Type B pancreatic cell (in vitro differentiated cells): Measurements from ENCODE around the gene CIITA. TPM values are rescaled to one million over a fixed set of nuclear protein-coding genes. Genes with fewer than 3 reads are reported as not detected.
"Not testable (repeated sequence)": the region's sequence is repeated elsewhere in the genome, so short reads cannot be mapped to it uniquely, and the experiment has no call there.

Experiments
- DNase-seq: peaks from one replicate; pipeline ENCODE4 v3.0.0; 2021; ENCODE audit warnings: mixed read lengths; ENCODE audit not compliant: unreplicated experiment; ENCODE audit errors: extremely low spot score
- H3K27ac Mint-ChIP-seq: 2 replicates; pipeline ENCODE4 v1.8.0; 2021; ENCODE audit warnings: mild to moderate bottlenecking, mixed read lengths
- H3K27me3 Mint-ChIP-seq: 2 replicates; pipeline ENCODE4 v1.8.0; 2021; ENCODE audit warnings: mixed read lengths
- H3K36me3 Mint-ChIP-seq: 2 replicates; pipeline ENCODE4 v1.8.0; 2021; ENCODE audit warnings: mixed read lengths
- H3K4me1 Mint-ChIP-seq: one replicate; pipeline ENCODE4 v1.8.0; 2021; ENCODE audit warnings: mixed read lengths; ENCODE audit not compliant: unreplicated experiment
- H3K4me3 Mint-ChIP-seq: 2 replicates; pipeline ENCODE4 v1.8.0; 2021; ENCODE audit warnings: mild to moderate bottlenecking, mixed read lengths
- H3K9me3 Mint-ChIP-seq: 2 replicates; pipeline ENCODE4 v1.8.0; 2021; ENCODE audit warnings: mixed read lengths
- total RNA-seq: library from RNA; stranded (reverse); gene quantifications from 2 replicates; pipeline ENCODE4 v1.2.1, GENCODE V29; 2021; ENCODE audit warnings: low replicate concordance
- TF ChIP-seq, protein P1 (sequence below): fragments of 200-600 bp; sonication (generic); conservative IDR thresholded peaks from 2 replicates; pipeline ENCODE4 v1.5.0; 2021; ENCODE audit warnings: antibody characterized with exemption, mild to moderate bottlenecking

Gene CIITA
- total RNA-seq, 1 donor from 2014 or later = not detected

- Mint-ChIP-seq H3K4me3 (no peak overlapping the region), H3K4me1 (peaks cover 5% of the 10 kb centered on the region), H3K27me3 (no peaks in the 10 kb centered on the region), H3K36me3 (peaks cover 9% of the 10 kb centered on the region), H3K9me3 (no peaks in the 10 kb centered on the region), H3K27ac (no peak overlapping the region)
- DNase-seq = no peak
- TF ChIP-seq, protein P1, sequence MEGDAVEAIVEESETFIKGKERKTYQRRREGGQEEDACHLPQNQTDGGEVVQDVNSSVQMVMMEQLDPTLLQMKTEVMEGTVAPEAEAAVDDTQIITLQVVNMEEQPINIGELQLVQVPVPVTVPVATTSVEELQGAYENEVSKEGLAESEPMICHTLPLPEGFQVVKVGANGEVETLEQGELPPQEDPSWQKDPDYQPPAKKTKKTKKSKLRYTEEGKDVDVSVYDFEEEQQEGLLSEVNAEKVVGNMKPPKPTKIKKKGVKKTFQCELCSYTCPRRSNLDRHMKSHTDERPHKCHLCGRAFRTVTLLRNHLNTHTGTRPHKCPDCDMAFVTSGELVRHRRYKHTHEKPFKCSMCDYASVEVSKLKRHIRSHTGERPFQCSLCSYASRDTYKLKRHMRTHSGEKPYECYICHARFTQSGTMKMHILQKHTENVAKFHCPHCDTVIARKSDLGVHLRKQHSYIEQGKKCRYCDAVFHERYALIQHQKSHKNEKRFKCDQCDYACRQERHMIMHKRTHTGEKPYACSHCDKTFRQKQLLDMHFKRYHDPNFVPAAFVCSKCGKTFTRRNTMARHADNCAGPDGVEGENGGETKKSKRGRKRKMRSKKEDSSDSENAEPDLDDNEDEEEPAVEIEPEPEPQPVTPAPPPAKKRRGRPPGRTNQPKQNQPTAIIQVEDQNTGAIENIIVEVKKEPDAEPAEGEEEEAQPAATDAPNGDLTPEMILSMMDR = no peak
These were observed 46.2 kb downstream of the CIITA start for GRCh38 chr16:10923146-10923649.

GRCh38 chr16:10923650-10924214 is 46.7 kb downstream of the CIITA start:
- peaks cover 9% of the 10 kb centered on the region for H3K36me3 Mint-ChIP-seq
- H3K27ac Mint-ChIP-seq = no peak overlapping the region
- no peaks in the 10 kb centered on the region for H3K9me3 Mint-ChIP-seq
- DNase-seq = no peak
- no peak overlapping the region for H3K4me3 Mint-ChIP-seq
- TF ChIP-seq, protein P1 = no peak
- no peaks in the 10 kb centered on the region for H3K27me3 Mint-ChIP-seq
- H3K4me1 Mint-ChIP-seq = peaks cover 2% of the 10 kb centered on the region

DNA sequence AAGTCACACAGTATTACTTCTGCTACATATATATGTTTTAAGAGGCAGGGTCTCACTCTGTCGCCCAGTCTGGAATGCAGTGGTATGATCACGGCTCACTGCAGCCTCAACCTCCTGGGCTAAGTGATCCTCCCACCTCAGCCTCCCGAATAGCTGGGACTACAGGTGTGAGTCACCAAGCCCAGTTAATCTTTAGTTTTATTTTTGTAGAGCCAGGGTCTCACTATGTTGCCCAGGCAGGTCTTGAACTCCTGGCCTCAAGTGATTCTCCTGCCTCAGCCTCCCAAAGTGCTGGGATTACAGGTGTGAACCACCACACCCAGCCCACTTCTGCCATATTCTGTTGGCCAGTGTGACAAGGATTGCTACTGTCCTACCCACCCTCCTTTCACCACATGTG is 48.3 kb downstream of the CIITA start:
- not testable (repeated sequence) for H3K9me3 Mint-ChIP-seq, H3K27me3 Mint-ChIP-seq, DNase-seq, H3K4me3 Mint-ChIP-seq, H3K4me1 Mint-ChIP-seq, H3K27ac Mint-ChIP-seq
- peaks cover 13% of the 10 kb centered on the region for H3K36me3 Mint-ChIP-seq

GRCh38 chr16:10926094-10926493 is 49.1 kb downstream of the CIITA start:
- no peak overlapping the region for H3K27ac Mint-ChIP-seq
- H3K9me3 Mint-ChIP-seq = no peaks in the 10 kb centered on the region
- TF ChIP-seq, protein P1 = no peak
- no peaks in the 10 kb centered on the region for H3K27me3 Mint-ChIP-seq
- no peak for DNase-seq
- no peaks in the 10 kb centered on the region for H3K4me1 Mint-ChIP-seq
- no peak overlapping the region for H3K4me3 Mint-ChIP-seq
- peaks cover 13% of the 10 kb centered on the region for H3K36me3 Mint-ChIP-seq

- no peaks in the 10 kb centered on the region for H3K9me3 Mint-ChIP-seq
- H3K36me3 Mint-ChIP-seq = peaks cover 13% of the 10 kb centered on the region
- no peak overlapping the region for H3K27ac Mint-ChIP-seq
- DNase-seq = no peak
- H3K4me3 Mint-ChIP-seq = no peak overlapping the region
- TF ChIP-seq, protein P1 = no peak
- H3K4me1 Mint-ChIP-seq = no peaks in the 10 kb centered on the region
- H3K27me3 Mint-ChIP-seq = no peaks in the 10 kb centered on the region
These were observed 49.9 kb downstream of the CIITA start for GRCh38 chr16:10926867-10927266.

DNA sequence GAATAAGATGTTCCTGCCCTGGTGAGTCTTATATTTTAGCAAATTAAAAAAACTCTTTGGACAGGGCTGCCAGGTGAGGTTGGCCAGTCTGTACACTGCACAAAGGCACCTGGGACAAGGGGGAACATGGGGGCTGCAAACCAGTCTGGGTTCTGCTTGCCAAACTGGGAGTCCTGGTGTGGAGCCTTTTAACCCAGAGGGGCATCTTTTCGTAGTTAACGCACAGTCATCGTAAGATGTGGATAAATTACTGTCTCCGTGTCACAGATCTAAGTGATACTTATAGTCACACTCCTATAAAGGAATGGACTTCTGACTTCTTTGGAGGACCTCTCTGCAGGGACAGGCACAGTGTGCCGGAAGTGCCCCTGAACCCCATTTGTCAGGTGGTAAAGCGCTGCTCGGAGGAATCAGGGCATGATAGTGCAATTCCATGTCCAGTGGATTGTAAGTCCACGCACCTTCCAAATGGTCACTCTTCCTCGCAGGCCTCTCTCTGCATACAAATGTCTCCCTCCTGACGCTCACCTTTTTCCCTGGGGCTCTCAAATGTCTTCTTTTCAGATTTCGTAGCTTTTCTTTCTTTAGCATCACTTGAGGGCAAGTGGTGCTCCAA is 50.6 kb downstream of the CIITA start:
- Mint-ChIP-seq H3K4me1 (no peaks in the 10 kb centered on the region), H3K36me3 (peaks cover 13% of the 10 kb centered on the region), H3K27me3 (no peaks in the 10 kb centered on the region), H3K9me3 (no peaks in the 10 kb centered on the region), H3K27ac (no peak overlapping the region), H3K4me3 (no peak overlapping the region)
- DNase-seq = no peak
- TF ChIP-seq, protein P1 = no peak

DNA sequence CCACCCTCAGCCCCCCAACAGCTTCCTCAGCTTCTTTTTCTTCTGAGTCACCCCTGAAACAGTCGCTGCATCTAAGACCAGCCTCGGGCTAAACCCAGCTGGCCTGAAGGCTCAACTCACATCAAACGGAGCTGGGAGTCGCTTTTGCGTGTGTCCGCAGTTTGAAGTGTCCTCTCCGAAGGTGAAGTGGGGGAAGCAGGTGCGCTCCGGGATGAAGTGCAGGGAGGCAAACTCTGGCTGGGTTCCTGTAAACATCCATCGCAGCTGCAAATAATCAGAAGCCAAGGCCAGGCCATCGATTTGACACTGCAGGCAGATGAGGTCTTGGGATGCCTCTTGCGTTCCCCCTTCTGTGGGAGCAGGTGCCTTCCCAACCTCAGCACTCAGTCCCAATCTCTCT is 52.1 kb downstream of the CIITA start:
- not testable (repeated sequence) for H3K27ac Mint-ChIP-seq, H3K4me3 Mint-ChIP-seq, H3K27me3 Mint-ChIP-seq, H3K9me3 Mint-ChIP-seq, H3K4me1 Mint-ChIP-seq, DNase-seq
- H3K36me3 Mint-ChIP-seq = peaks cover 13% of the 10 kb centered on the region
